Esophagus squamous epithelium (tissue), 4 donors: ENCODE results near the gene PIK3C3.

Experiments
- CTCF ChIP-seq, 6 experiments: fragments of 450-650 bp in 4 of 6; fragments of 200-600 bp in 2 of 6; sonication (generic) in 2 of 6; IDR thresholded peaks; one replicate each; pipeline ENCODE4 v1.5.1; 2016 to 2019; ENCODE audit warnings: antibody characterized with exemption in 6 of 6, mild to moderate bottlenecking in 4 of 6, moderate library complexity in 4 of 6
- POLR2A ChIP-seq, 4 donors: fragments of 450-650 bp; IDR thresholded peaks; one replicate each; pipeline ENCODE4 v1.6.1; 2017; ENCODE audit warnings: antibody characterized with exemption in 4 of 4, mild to moderate bottlenecking in 4 of 4, moderate library complexity in 3 of 4

DNA sequence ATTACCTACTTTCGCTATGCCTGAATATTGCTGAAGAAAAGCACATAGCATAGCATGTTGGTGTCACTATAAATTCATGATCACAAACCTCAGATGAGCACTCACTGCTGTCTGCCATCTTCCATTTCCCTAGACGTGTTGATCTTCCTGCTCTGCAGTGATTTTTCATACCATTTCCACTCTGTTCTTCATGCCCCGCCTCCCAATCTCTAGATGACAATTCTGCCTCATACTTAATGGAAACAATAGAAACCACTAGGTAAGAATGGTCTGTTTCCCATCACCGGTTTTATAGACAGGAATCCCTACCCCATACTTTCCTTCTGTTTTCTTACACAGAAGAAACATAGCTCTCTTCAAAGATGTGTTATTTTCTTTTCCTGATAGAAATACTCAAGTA lies 63.8 kb downstream of the PIK3C3 start:
- TF ChIP-seq CTCF (IDR thresholded peaks at IDR 0.05) = no peak
- no peak for TF ChIP-seq POLR2A (IDR thresholded peaks at IDR 0.05)
